ENCODE data around the gene SLC12A1. TPM values are rescaled to one million over a fixed set of nuclear protein-coding genes. Genes with fewer than 3 reads are reported as not detected.

The SLC12A1 gene
- polyA plus RNA-seq, 3 donors = not detected

DNA sequence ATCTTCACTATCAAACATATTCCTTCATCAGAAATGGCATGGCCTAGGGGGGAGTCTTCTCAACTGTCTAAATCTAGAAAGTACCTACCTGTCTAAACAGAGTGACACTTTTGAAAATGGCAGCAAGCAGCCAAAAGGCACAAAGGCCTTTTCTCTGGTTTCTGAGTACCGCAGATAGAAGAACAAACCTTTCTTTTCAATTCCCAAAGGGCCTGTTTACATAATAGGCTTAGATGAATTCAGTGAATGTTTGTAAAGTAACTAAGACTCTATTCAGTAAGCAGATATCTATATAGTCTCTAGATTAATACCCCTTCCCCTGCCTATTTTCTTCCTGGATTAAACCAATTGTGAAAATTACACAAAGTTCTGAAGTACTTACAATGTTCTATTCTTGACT, 35.1 kb upstream of the SLC12A1 start:
- no peak for DNase-seq
- intact Hi-C loops (cut with micrococcal nuclease) = no loop called here
- H3K27me3 ChIP-seq (ENCODE audit: control insufficient read depth in 2 of 2, insufficient read depth in 2 of 2, low read length in 2 of 2) = no peaks in the 10 kb centered on the region
- TF ChIP-seq CTCF (IDR thresholded peaks at IDR 0.05) = no peak
- Mint-ChIP-seq H3K27ac (no peak overlapping the region), H3K27me3 (ENCODE audit: low read depth in 3 of 3) (no peaks in the 10 kb centered on the region), H3K9me3 (peaks cover 0 to 10% (median 5%) of the 10 kb centered on the region in 7 donors), H3K36me3 (no peaks in the 10 kb centered on the region), H3K4me1 (no peaks in the 10 kb centered on the region), H3K4me3 (no peak overlapping the region)
- H3K4me3 ChIP-seq (replicated peaks in 1 of 3; ENCODE audit: low read depth in 2 of 3, low read length in 3 of 3) = no peak overlapping the region
- no peaks in the 10 kb centered on the region for H3K4me1 ChIP-seq (ENCODE audit: control insufficient read depth in 1 of 2, insufficient read depth in 2 of 2, low read length in 2 of 2)
- H3K79me2 ChIP-seq (ENCODE audit: insufficient read depth, low read length) = no peaks in the 10 kb centered on the region
- no peaks in the 10 kb centered on the region for H4K20me1 ChIP-seq (ENCODE audit: insufficient read depth, low read length)
- H3K9me3 ChIP-seq (replicated peaks in 1 of 2; ENCODE audit: control insufficient read depth in 1 of 2, insufficient read depth in 1 of 2, low read length in 2 of 2) = no peaks in the 10 kb centered on the region
- WGBS (ENCODE audit: insufficient coverage) = no CpG with 5 or more reads among the region's 1 CpG
- no peak overlapping the region for H3K27ac ChIP-seq (ENCODE audit: low read depth in 1 of 2, low read length in 2 of 2)
- no peaks in the 10 kb centered on the region for H3K36me3 ChIP-seq (replicated peaks in 1 of 2; ENCODE audit: control insufficient read depth in 1 of 2, insufficient read depth in 2 of 2, low read length in 2 of 2)
- no peak overlapping the region for H3K4me2 ChIP-seq (replicated peaks; ENCODE audit: extremely low read depth, low read length, poor library complexity, severe bottlenecking)
- no peak overlapping the region for H3K9ac ChIP-seq (ENCODE audit: insufficient read depth, low read length, poor library complexity, severe bottlenecking)
- H2AFZ ChIP-seq (ENCODE audit: insufficient read depth, low read depth, low read length, poor library complexity, severe bottlenecking) = no peak overlapping the region

DNA sequence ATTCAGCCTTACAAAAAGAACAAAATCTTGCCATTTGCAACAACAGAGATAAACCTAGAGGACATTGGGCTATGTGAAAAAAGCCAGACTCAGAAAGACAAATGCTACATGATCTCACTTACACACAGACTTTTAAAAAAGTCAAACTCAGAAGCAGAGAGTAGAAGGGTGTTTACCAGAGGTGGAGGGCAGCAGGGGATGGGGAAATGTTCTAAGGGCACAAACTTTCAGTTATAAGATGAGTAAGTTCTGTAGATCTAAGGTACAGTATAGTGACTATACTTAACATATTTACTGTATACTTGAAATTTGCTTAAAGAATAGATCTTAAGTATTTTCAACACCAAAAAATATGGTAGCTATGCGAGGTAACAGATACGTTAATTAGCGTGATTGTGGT, 31.0 kb upstream of the SLC12A1 start:
- Histone ChIP-seq H4K20me1 (ENCODE audit: insufficient read depth, low read length) (no peaks in the 10 kb centered on the region), H3K27ac (ENCODE audit: low read depth in 1 of 2, low read length in 2 of 2) (no peak overlapping the region), H3K9me3 (replicated peaks in 1 of 2; ENCODE audit: control insufficient read depth in 1 of 2, insufficient read depth in 1 of 2, low read length in 2 of 2) (peaks cover 0 to 6% of the 10 kb centered on the region in 2 donors), H3K9ac (ENCODE audit: insufficient read depth, low read length, poor library complexity, severe bottlenecking) (no peak overlapping the region), H3K4me1 (ENCODE audit: control insufficient read depth in 1 of 2, insufficient read depth in 2 of 2, low read length in 2 of 2) (peaks cover 4 to 13% of the 10 kb centered on the region in 2 donors), H3K4me3 (replicated peaks in 1 of 3; ENCODE audit: low read depth in 2 of 3, low read length in 3 of 3) (no peak overlapping the region), H3K27me3 (ENCODE audit: control insufficient read depth in 2 of 2, insufficient read depth in 2 of 2, low read length in 2 of 2) (peaks cover 25 to 26% of the 10 kb centered on the region in 2 donors), H2AFZ (ENCODE audit: insufficient read depth, low read depth, low read length, poor library complexity, severe bottlenecking) (no peak overlapping the region), H3K79me2 (ENCODE audit: insufficient read depth, low read length) (no peaks in the 10 kb centered on the region), H3K4me2 (replicated peaks; ENCODE audit: extremely low read depth, low read length, poor library complexity, severe bottlenecking) (no peak overlapping the region), H3K36me3 (replicated peaks in 1 of 2; ENCODE audit: control insufficient read depth in 1 of 2, insufficient read depth in 2 of 2, low read length in 2 of 2) (no peaks in the 10 kb centered on the region)
- Mint-ChIP-seq H3K4me3 (no peak overlapping the region), H3K27me3 (ENCODE audit: low read depth in 3 of 3) (peaks cover 20 to 29% (median 24%) of the 10 kb centered on the region in 3 donors), H3K27ac (no peak overlapping the region), H3K4me1 (peaks cover 7% of the 10 kb centered on the region), H3K36me3 (peaks cover 0 to 3% of the 10 kb centered on the region in 2 donors), H3K9me3 (peaks cover 0 to 10% (median 5%) of the 10 kb centered on the region in 7 donors)
- no peak for DNase-seq
- TF ChIP-seq CTCF (IDR thresholded peaks at IDR 0.05) = no peak
- intact Hi-C loops (cut with micrococcal nuclease) = no loop called here
- no CpG with 5 or more reads among the region's 3 CpGs for WGBS (ENCODE audit: insufficient coverage)

Data from CD14-positive monocyte (primary cell).